A673 (cell line): ENCODE results near the gene ILF3. TPM values are rescaled to one million over a fixed set of nuclear protein-coding genes. Genes with fewer than 3 reads are reported as not detected.

Experiments used
- BruUV-seq: library from RNA; stranded (reverse); fragments of 400-500 nt; replicated peaks from 2 replicates; lab custom pipeline; 2021; lab: Mats Ljungman, UMichigan
- CTCF ChIA-PET: fragments of 300-600 bp; sonication (Branson Sonifier 250); formaldehyde crosslinking; loops from one replicate; lab custom pipeline; 2022; ENCODE audit warnings: antibody characterized with exemption; lab: Charles Lee
- POLR2A ChIA-PET: fragments of 300-600 bp; sonication (Branson Sonifier 250); formaldehyde crosslinking; loops from one replicate; lab custom pipeline; 2022; ENCODE audit warnings: antibody characterized with exemption; ENCODE audit not compliant: low non-redundant PET; lab: Charles Lee
- DNase-seq: peaks from one replicate; pipeline ENCODE4 v3.0.0-alpha.2; 2015; ENCODE audit warnings: low spot score
- H3K27ac ChIP-seq: fragments of 200-600 bp; sonication (generic); 2 replicates; pipeline ENCODE4 v1.5.1; 2016; ENCODE audit warnings: mixed run types, low read depth, mild to moderate bottlenecking, mixed read lengths, antibody characterized with exemption, low read length; ENCODE audit not compliant: poor library complexity, severe bottlenecking
- H3K27me3 ChIP-seq: fragments of 200-600 bp; sonication (generic); replicated peaks from 2 replicates; pipeline ENCODE4 v1.6.1; 2017; ENCODE audit warnings: mixed run types, low read depth, mild to moderate bottlenecking, mixed read lengths, antibody characterized with exemption, low read length; ENCODE audit not compliant: insufficient read depth, poor library complexity
- H3K36me3 ChIP-seq: fragments of 200-600 bp; sonication (generic); 2 replicates; pipeline ENCODE4 v1.6.1; 2016; ENCODE audit warnings: mixed run types, mild to moderate bottlenecking, mixed read lengths, antibody characterized with exemption, low read length; ENCODE audit not compliant: insufficient read depth, poor library complexity, severe bottlenecking
- H3K4me1 ChIP-seq: fragments of 200-600 bp; sonication (generic); 2 replicates; pipeline ENCODE4 v1.6.1; 2017; ENCODE audit warnings: mixed run types, mild to moderate bottlenecking, mixed read lengths, antibody characterized with exemption, low read length; ENCODE audit not compliant: insufficient read depth, poor library complexity, severe bottlenecking
- H3K4me3 ChIP-seq: fragments of 200-600 bp; sonication (generic); 2 replicates; pipeline ENCODE4 v1.5.1; 2016; ENCODE audit warnings: low read depth, mixed run types, mild to moderate bottlenecking, mixed read lengths, low read length; ENCODE audit not compliant: poor library complexity, severe bottlenecking
- H3K9me3 ChIP-seq: fragments of 200-600 bp; sonication (generic); 2 replicates; pipeline ENCODE4 v1.6.1; 2016; ENCODE audit warnings: mixed run types, low read depth, mild to moderate bottlenecking, mixed read lengths, antibody characterized with exemption, low read length; ENCODE audit not compliant: poor library complexity, severe bottlenecking
- CTCF ChIP-seq: fragments of 300-800, 200-600 bp; sonication (generic); conservative IDR thresholded peaks from 2 replicates; pipeline ENCODE4 v1.5.1; 2017; ENCODE audit warnings: low read depth, mild to moderate bottlenecking, antibody characterized with exemption, low read length, moderate library complexity, mixed read lengths
- EZH2 ChIP-seq: fragments of 200-600 bp; sonication (generic); IDR thresholded peaks from 2 replicates; pipeline ENCODE4 v1.6.1; 2017; ENCODE audit warnings: borderline replicate concordance, low read depth, mild to moderate bottlenecking, mixed read lengths, antibody characterized with exemption, low read length; ENCODE audit not compliant: poor library complexity, severe bottlenecking
- intact Hi-C: fragments of 100-400 bp; cut with micrococcal nuclease; formaldehyde crosslinking; loops from one replicate; pipeline ENCODE4 v1.10.0; 2022; ENCODE audit not compliant: unreplicated experiment
- total RNA-seq: library from RNA; stranded (reverse); gene quantifications from 2 replicates; pipeline ENCODE4 v1.2.3, GENCODE V29; 2021

ILF3 gene
- total RNA-seq, 1 experiment from 2014 or later, result 683 TPM

DNA sequence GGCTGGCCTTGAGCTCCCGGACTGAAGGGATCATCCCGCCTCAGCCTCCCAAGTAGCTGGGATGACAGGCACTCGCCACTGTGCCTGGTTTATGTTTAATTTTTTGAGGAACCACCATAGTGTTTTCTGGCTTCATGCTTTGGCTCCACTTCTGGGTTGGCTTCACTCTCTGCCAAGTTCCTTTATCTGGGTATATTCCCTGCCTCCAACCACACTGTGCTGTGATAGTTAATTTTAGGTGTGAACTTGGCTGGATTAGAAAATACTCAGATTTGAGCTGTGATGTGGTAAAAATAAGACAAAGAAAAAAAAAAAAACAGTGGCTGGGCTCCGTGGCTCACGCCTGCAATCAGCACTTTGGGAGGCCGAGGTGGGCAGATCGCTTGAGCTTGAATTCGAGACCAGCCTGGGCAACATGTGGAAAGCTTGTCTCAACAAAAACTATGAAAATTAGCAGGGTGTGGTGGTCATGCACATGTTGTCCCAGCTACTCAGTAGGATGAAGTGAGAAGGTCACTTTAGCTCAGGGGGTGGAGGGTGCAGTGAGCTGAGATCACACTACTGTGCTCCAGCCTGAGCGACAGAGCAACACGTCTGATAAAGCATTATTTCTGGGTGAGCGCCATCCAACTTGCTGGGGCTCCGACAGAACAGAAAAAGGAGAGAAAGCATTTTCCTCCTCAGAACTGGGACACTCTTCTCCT lies 7.5 kb upstream of the ILF3 start:
- ChIA-PET CTCF (interaction anchor here (2.1 kb wide), 1 partner anchor 66 kb away, joined by 18 read pairs; no protein-coding TSS in a partner anchor), POLR2A (interaction anchor here (0.6 kb wide), 1 partner anchor 32 kb away, joined by 4 read pairs; no protein-coding TSS in a partner anchor)
- intact Hi-C loops, result no loop called here
- Histone ChIP-seq H3K4me3 (no peak overlapping the region), H3K4me1 (peaks cover 15% of the 10 kb centered on the region), H3K36me3 (peaks cover 3% of the 10 kb centered on the region), H3K27me3 (no peaks in the 10 kb centered on the region), H3K27ac (no peak overlapping the region), H3K9me3 (no peaks in the 10 kb centered on the region)
- DNase-seq, result no peak
- BruUV-seq, result no TSS peak
- no peak for TF ChIP-seq EZH2
- TF ChIP-seq CTCF, result no peak

DNA sequence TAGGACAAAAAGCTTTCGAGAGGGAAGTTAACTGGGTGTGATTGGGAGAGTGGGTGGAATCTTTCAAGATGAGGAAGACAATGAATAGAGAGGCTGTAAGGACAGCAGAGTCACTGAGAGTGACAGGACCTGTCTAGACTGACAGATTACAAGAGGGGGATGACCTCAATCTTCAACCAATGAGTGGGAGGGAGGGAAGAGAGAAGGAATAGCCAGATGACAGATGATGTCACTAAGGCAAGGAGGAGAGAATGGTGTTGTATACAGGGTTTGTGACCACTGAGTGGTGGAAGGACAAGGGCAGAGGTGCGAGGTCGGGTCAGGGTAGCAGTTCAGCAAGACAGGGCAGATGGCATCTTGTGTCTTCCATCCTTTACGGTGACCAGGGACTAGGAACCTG lies 5.8 kb upstream of the ILF3 start:
- DNase-seq, result no peak
- peaks cover 10% of the 10 kb centered on the region for H3K36me3 ChIP-seq
- H3K27ac ChIP-seq, result no peak overlapping the region
- ChIA-PET POLR2A (interaction anchor here (0.7 kb wide), 1 partner anchor 41 kb away, joined by 7 read pairs; no protein-coding TSS in a partner anchor), CTCF (interaction anchor here (2.1 kb wide), 1 partner anchor 68 kb away, joined by 18 read pairs; no protein-coding TSS in a partner anchor)
- intact Hi-C loops, result no loop called here
- H3K4me3 ChIP-seq, result no peak overlapping the region
- no TSS peak for BruUV-seq
- no peaks in the 10 kb centered on the region for H3K9me3 ChIP-seq
- H3K27me3 ChIP-seq, result no peaks in the 10 kb centered on the region
- TF ChIP-seq CTCF (no peak), EZH2 (no peak)
- peaks cover 15% of the 10 kb centered on the region for H3K4me1 ChIP-seq

GRCh38 chr19:10651851-10652250 lies 2.3 kb upstream of the ILF3 start:
- intact Hi-C loops, result loop anchor here (5.0 to 10.0 kb wide), 2 partner anchors 85 to 247 kb away; partner anchors contain the start of genes CDC37, CDKN2D and KRI1
- TF ChIP-seq EZH2 (no peak), CTCF (no peak)
- no peak overlapping the region for H3K4me3 ChIP-seq
- BruUV-seq, result no TSS peak
- H3K9me3 ChIP-seq, result no peaks in the 10 kb centered on the region
- CTCF ChIA-PET, result interaction anchor here (0.7 kb wide), 1 partner anchor 9 kb away, joined by 4 read pairs; no protein-coding TSS in a partner anchor
- peaks cover 8% of the 10 kb centered on the region for H3K4me1 ChIP-seq
- POLR2A ChIA-PET, result no interaction called here
- no peaks in the 10 kb centered on the region for H3K27me3 ChIP-seq
- H3K36me3 ChIP-seq, result peaks cover 26% of the 10 kb centered on the region
- no peak for DNase-seq
- no peak overlapping the region for H3K27ac ChIP-seq
